Naive B cell (primary cell): Measurements from ENCODE around the gene RAP1GAP2. TPM values are rescaled to one million over a fixed set of nuclear protein-coding genes. Genes with fewer than 3 reads are reported as not detected.

Source experiments
- ATAC-seq, 2 donors: fragments of 150-1000 bp; cut with Tn5 transposase; 2 replicates each; pipeline ENCODE4 v1.10.0; 2021; ENCODE audit warnings: low read depth in 2 of 2, mild to moderate bottlenecking in 2 of 2, moderate library complexity in 2 of 2
- DNase-seq: peaks from one replicate; pipeline ENCODE4 v3.0.0; 2022
- H3K27ac Mint-ChIP-seq, 6 donors: one replicate each; pipeline ENCODE4 v1.8.0; 2020 to 2022; ENCODE audit warnings: mild to moderate bottlenecking in 6 of 6, mixed read lengths in 6 of 6, moderate library complexity in 5 of 6, inconsistent platforms in 2 of 6
- H3K27me3 Mint-ChIP-seq, 3 donors: one replicate each; pipeline ENCODE4 v1.8.0; 2021 to 2022; ENCODE audit warnings: mixed read lengths in 3 of 3, mild to moderate bottlenecking in 1 of 3
- H3K36me3 Mint-ChIP-seq, 2 donors: one replicate each; pipeline ENCODE4 v1.8.0; 2020 to 2022; ENCODE audit warnings: mixed read lengths in 2 of 2, inconsistent platforms in 1 of 2, mild to moderate bottlenecking in 1 of 2
- H3K4me1 Mint-ChIP-seq, 3 donors: one replicate each; pipeline ENCODE4 v1.8.0; 2020 to 2022; ENCODE audit warnings: mixed read lengths in 3 of 3, inconsistent platforms in 1 of 3, mild to moderate bottlenecking in 1 of 3, moderate library complexity in 1 of 3
- H3K4me3 Mint-ChIP-seq, 8 donors: one replicate each; pipeline ENCODE4 v1.8.0; 2020 to 2022; ENCODE audit warnings: mild to moderate bottlenecking in 8 of 8, mixed read lengths in 8 of 8, moderate library complexity in 8 of 8, inconsistent platforms in 2 of 8
- H3K9me3 Mint-ChIP-seq, 7 donors: one replicate each; pipeline ENCODE4 v1.8.0; 2020 to 2022; ENCODE audit warnings: mixed read lengths in 7 of 7, mild to moderate bottlenecking in 5 of 7, inconsistent platforms in 2 of 7, moderate library complexity in 1 of 7
- polyA plus RNA-seq, 6 donors: library from polyadenylated mRNA; unstranded; fragments of 300-500 nt; fragmentation: Illumina TruSeq; gene quantifications; one replicate each; pipeline ENCODE4 v1.2.3, GENCODE V29; 2021; ENCODE audit warnings: low read depth in 6 of 6

Gene RAP1GAP2
- polyA plus RNA-seq, 6 donors from 2014 or later, result 0.96 to 2.9 (median 1.4) TPM; not detected in 1

DNA sequence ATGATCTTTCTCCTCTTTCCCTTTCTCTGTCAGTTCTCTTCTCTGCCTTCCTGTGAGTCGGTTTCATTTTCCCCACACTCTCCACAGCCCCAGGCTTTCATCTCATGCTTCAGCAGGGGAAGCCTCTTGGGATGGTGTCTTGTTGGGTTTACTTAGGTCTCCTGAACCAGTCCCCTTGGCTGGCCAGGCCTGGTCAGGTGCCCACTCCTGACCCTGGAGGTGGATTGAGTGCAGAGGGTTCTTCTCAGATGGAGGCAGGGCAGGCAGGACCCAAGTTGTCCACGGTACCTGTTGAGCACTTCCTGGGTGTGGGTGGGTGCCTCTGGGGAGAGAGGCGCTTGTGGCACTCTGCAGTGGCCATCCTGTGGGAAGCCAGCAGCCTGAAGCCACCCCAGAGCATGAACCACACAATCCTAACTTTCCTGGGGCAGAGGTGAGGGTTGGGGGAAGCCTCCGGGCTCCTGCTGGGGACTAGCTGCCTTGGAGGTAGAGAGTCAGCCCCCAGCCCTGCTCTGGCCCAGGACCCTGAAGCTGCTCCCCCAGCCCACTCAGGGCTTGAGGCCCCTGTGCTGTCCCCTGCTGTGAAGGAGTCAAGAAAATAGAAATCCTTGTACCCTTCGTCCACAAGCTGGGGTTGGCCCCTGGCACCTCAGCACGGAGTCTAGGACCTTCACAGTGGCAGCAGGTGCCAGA is 2.0 kb upstream of the RAP1GAP2 start:
- Mint-ChIP-seq H3K27me3 (no peaks in the 10 kb centered on the region), H3K4me1 (peaks cover 66 to 95% (median 93%) of the 10 kb centered on the region in 3 donors), H3K9me3 (no peaks in the 10 kb centered on the region), H3K36me3 (no peaks in the 10 kb centered on the region), H3K27ac (peak overlapping the region in 3 of 6 donors; percentile 32 to 56 (median 39)), H3K4me3 (peak overlapping the region; percentile 61 to 89 (median 82))
- no peak for ATAC-seq
- DNase-seq, result no peak

- peaks cover 60 to 89% (median 89%) of the 10 kb centered on the region in 3 donors for H3K4me1 Mint-ChIP-seq
- H3K4me3 Mint-ChIP-seq, result peak overlapping the region; percentile 86 to 99 (median 90)
- H3K27ac Mint-ChIP-seq, result peak overlapping the region in 4 of 6 donors; percentile 44 to 78 (median 68)
- H3K27me3 Mint-ChIP-seq, result no peaks in the 10 kb centered on the region
- ATAC-seq (peak in 1 of 2 donors; percentile 2), DNase-seq (no peak)
- H3K9me3 Mint-ChIP-seq, result no peaks in the 10 kb centered on the region
- peaks cover 0 to 6% of the 10 kb centered on the region in 2 donors for H3K36me3 Mint-ChIP-seq
These were observed 636 bp upstream of the RAP1GAP2 start for GRCh38 chr17:2795441-2796163.

- ATAC-seq (no peak), DNase-seq (no peak)
- Mint-ChIP-seq H3K4me1 (peaks cover 52 to 73% (median 73%) of the 10 kb centered on the region in 3 donors), H3K4me3 (peak overlapping the region; percentile 86 to 99 (median 90)), H3K9me3 (no peaks in the 10 kb centered on the region), H3K27ac (peak overlapping the region in 4 of 6 donors; percentile 27 to 90 (median 74)), H3K36me3 (peaks cover 0 to 7% of the 10 kb centered on the region in 2 donors), H3K27me3 (no peaks in the 10 kb centered on the region)
These were observed 988 bp downstream of the RAP1GAP2 start for GRCh38 chr17:2797226-2797625.

DNA sequence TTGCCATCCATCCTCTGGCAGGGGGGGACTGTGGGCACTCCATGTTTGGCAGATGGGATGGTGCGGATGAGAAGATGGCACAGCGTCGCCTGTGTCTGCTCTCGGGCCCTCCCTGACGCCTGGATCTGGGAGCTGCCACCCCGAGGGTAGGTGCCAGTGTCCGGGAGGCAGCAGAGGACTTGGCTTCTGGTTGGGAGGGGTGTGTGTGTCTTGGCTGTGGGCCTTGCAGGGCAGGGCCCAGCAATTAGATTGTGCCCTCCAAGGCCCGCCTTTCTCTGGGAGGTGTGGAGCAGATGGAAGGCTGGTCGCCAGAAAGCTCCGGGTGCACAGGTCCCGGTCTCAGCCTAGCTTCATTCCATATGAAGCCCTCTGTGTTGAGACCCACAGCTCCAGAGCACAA is 1.4 kb downstream of the RAP1GAP2 start:
- peaks cover 0 to 8% of the 10 kb centered on the region in 2 donors for H3K36me3 Mint-ChIP-seq
- H3K27ac Mint-ChIP-seq, result peak overlapping the region in 4 of 6 donors; percentile 21 to 90 (median 74)
- ATAC-seq (no peak), DNase-seq (no peak)
- no peaks in the 10 kb centered on the region for H3K27me3 Mint-ChIP-seq
- no peaks in the 10 kb centered on the region for H3K9me3 Mint-ChIP-seq
- peak overlapping the region in 7 of 8 donors; percentile 86 to 99 (median 89) for H3K4me3 Mint-ChIP-seq
- peaks cover 51 to 69% (median 69%) of the 10 kb centered on the region in 3 donors for H3K4me1 Mint-ChIP-seq

DNA sequence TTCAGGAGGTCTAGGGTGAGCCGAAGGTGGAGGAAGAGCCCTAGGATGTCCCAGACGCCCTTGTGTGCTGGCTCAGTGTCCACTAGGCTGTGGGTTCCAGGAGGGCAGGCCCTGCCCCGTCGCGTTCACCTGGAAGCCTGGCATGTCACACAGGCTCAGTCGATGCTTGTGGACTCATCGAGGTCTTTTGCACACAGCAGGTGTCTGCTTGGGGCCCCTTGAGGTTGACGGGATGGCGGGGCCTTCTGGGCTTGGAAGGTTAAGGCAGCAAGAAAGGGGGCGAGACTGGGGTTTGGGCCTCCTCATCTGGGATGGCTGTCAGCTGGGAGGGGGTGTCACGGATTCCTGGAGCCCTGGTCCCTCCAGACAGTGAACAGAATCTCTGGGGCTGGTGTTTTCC is 1.9 kb downstream of the RAP1GAP2 start:
- Mint-ChIP-seq H3K4me3 (peak overlapping the region in 6 of 8 donors; percentile 75 to 99 (median 88)), H3K27ac (peak overlapping the region in 4 of 6 donors; percentile 21 to 81 (median 56)), H3K9me3 (no peaks in the 10 kb centered on the region), H3K4me1 (peaks cover 47 to 69% (median 65%) of the 10 kb centered on the region in 3 donors), H3K36me3 (peaks cover 0 to 13% of the 10 kb centered on the region in 2 donors), H3K27me3 (no peaks in the 10 kb centered on the region)
- DNase-seq (no peak), ATAC-seq (no peak)

GRCh38 chr17:2798678-2799077 is 2.4 kb downstream of the RAP1GAP2 start:
- ATAC-seq (no peak), DNase-seq (no peak)
- H3K27me3 Mint-ChIP-seq, result no peaks in the 10 kb centered on the region
- H3K4me1 Mint-ChIP-seq, result peaks cover 47 to 66% (median 60%) of the 10 kb centered on the region in 3 donors
- peak overlapping the region in 1 of 8 donors; percentile 29 for H3K4me3 Mint-ChIP-seq
- peaks cover 0 to 14% of the 10 kb centered on the region in 2 donors for H3K36me3 Mint-ChIP-seq
- no peak overlapping the region for H3K27ac Mint-ChIP-seq
- H3K9me3 Mint-ChIP-seq, result no peaks in the 10 kb centered on the region

GRCh38 chr17:2799653-2800052 is 3.4 kb downstream of the RAP1GAP2 start:
- Mint-ChIP-seq H3K4me3 (peak overlapping the region in 1 of 8 donors; percentile 27), H3K4me1 (peaks cover 38 to 56% (median 51%) of the 10 kb centered on the region in 3 donors), H3K27me3 (no peaks in the 10 kb centered on the region), H3K27ac (peak overlapping the region in 1 of 6 donors; percentile 63), H3K36me3 (peaks cover 0 to 14% of the 10 kb centered on the region in 2 donors), H3K9me3 (no peaks in the 10 kb centered on the region)
- ATAC-seq (no peak), DNase-seq (no peak)

DNA sequence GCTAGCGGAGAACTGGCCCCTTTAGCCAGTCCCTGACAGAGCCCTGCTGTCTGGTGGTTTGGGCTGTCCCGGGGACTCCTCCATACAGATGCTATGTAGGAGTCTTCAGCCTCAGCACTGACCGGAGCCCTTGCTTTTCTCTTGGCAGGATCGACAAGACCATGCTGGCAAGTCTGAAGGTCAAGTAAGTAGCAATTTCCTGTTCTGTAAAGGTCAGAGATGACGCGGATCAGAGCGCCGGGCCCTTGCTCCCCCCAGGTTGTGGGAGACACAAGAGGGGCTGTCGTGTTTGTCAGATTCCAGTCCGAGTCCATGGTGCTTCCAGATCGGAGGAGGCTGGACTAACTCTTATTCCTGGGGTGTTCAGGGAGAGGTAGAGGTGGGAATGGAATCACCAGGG is 4.1 kb downstream of the RAP1GAP2 start:
- Mint-ChIP-seq H3K4me1 (peaks cover 34 to 49% (median 44%) of the 10 kb centered on the region in 3 donors), H3K27ac (peak overlapping the region in 1 of 6 donors; percentile 67), H3K36me3 (peaks cover 0 to 14% of the 10 kb centered on the region in 2 donors), H3K27me3 (no peaks in the 10 kb centered on the region), H3K4me3 (peak overlapping the region in 1 of 8 donors; percentile 27), H3K9me3 (no peaks in the 10 kb centered on the region)
- no peak for ATAC-seq
- DNase-seq, result no peak

- DNase-seq, result no peak
- peaks cover 23 to 40% (median 34%) of the 10 kb centered on the region in 3 donors for H3K4me1 Mint-ChIP-seq
- H3K4me3 Mint-ChIP-seq, result no peak overlapping the region
- no peak overlapping the region for H3K27ac Mint-ChIP-seq
- ATAC-seq, result no peak
- H3K9me3 Mint-ChIP-seq, result no peaks in the 10 kb centered on the region
- peaks cover 0 to 14% of the 10 kb centered on the region in 2 donors for H3K36me3 Mint-ChIP-seq
- H3K27me3 Mint-ChIP-seq, result no peaks in the 10 kb centered on the region
These were observed 5.6 kb downstream of the RAP1GAP2 start for GRCh38 chr17:2801841-2802240.

- Mint-ChIP-seq H3K4me3 (peak overlapping the region in 1 of 8 donors; percentile 5), H3K9me3 (no peaks in the 10 kb centered on the region), H3K4me1 (peaks cover 20 to 38% (median 30%) of the 10 kb centered on the region in 3 donors), H3K27ac (no peak overlapping the region), H3K36me3 (peaks cover 0 to 14% of the 10 kb centered on the region in 2 donors), H3K27me3 (no peaks in the 10 kb centered on the region)
- DNase-seq, result no peak
- no peak for ATAC-seq
These were observed 6.3 kb downstream of the RAP1GAP2 start for GRCh38 chr17:2802574-2802973.

- Mint-ChIP-seq H3K9me3 (no peaks in the 10 kb centered on the region), H3K27ac (peak overlapping the region in 3 of 6 donors; percentile 32 to 61 (median 44)), H3K4me1 (peaks cover 12 to 31% (median 22%) of the 10 kb centered on the region in 3 donors), H3K36me3 (peaks cover 0 to 14% of the 10 kb centered on the region in 2 donors), H3K27me3 (no peaks in the 10 kb centered on the region), H3K4me3 (no peak overlapping the region)
- ATAC-seq (no peak), DNase-seq (no peak)
These were observed 7.1 kb downstream of the RAP1GAP2 start for GRCh38 chr17:2803386-2803785.

DNA sequence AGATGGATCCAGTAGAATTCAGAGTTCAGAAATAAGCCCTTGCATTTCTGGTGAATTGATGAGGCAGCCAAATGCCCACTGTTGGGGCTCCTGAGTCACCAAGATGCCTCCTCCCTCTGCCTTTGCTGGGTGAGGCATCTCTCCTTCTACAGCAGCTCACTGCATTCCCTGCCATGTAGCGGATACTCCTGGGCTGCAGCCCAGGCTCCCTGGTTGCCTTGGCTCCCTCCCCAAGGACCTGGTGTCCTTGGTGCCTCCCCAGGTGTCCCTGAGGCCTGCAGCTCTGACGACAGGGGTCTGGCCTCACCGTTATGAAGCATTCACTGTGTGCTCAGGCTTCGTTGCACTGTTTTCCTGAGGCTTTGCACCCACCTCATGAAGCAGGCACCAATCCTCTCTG is 7.7 kb downstream of the RAP1GAP2 start:
- no peak for ATAC-seq
- Mint-ChIP-seq H3K4me1 (peaks cover 10 to 26% (median 24%) of the 10 kb centered on the region in 3 donors), H3K27me3 (no peaks in the 10 kb centered on the region), H3K36me3 (peaks cover 0 to 14% of the 10 kb centered on the region in 2 donors), H3K4me3 (no peak overlapping the region), H3K27ac (peak overlapping the region in 1 of 6 donors; percentile 32), H3K9me3 (no peaks in the 10 kb centered on the region)
- no peak for DNase-seq

DNA sequence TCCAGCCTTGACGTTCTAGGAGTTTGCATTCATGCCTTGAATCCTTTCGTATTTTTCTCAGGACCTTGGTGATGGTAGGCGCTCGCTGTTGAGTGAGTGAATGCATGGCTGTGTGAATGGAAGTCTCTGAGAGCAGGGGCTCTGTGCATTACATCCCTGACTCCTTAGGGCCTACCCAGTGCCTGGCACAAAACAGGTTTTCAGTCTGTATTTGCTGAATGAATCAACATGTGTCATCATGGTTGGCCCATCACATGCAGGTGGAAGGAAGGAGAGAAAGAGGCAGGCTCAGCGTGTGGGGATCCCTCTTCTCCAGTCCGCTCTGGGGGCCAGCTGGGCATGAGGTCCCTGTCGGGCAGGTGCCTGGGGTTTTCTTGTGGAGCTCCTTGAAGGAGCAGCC is 8.7 kb downstream of the RAP1GAP2 start:
- ATAC-seq, result no peak
- Mint-ChIP-seq H3K4me1 (peaks cover 8 to 20% (median 20%) of the 10 kb centered on the region in 3 donors), H3K27ac (peak overlapping the region in 1 of 6 donors; percentile 31), H3K27me3 (no peaks in the 10 kb centered on the region), H3K36me3 (peaks cover 0 to 14% of the 10 kb centered on the region in 2 donors), H3K4me3 (no peak overlapping the region), H3K9me3 (no peaks in the 10 kb centered on the region)
- no peak for DNase-seq
